Lower leg skin (tissue), 4 donors: ENCODE results near the gene CAP1. TPM values are rescaled to one million over a fixed set of nuclear protein-coding genes. Genes with fewer than 3 reads are reported as not detected.
"Not testable (repeated sequence)": the region's sequence is repeated elsewhere in the genome, so short reads cannot be mapped to it uniquely, and the experiment has no call there.

ENCODE experiments used
- DNase-seq, 2 donors: peaks; one replicate each; pipeline ENCODE4 v3.0.0-alpha.2; 2019; ENCODE audit warnings: low spot score in 2 of 2
- H3K4me3 ChIP-seq: fragments of 200-600 bp; sonication (generic); 2 replicates; pipeline ENCODE4 v1.5.1; 2017; ENCODE audit warnings: mild to moderate bottlenecking, low read depth; ENCODE audit not compliant: poor library complexity, severe bottlenecking
- CTCF ChIP-seq, 3 donors: fragments of 450-650 bp; IDR thresholded peaks; one replicate each; pipeline ENCODE4 v1.5.1; 2016; ENCODE audit warnings: antibody characterized with exemption in 3 of 3, mild to moderate bottlenecking in 3 of 3, moderate library complexity in 2 of 3
- POLR2A ChIP-seq, 2 donors: fragments of 450-650 bp; IDR thresholded peaks; one replicate each; pipeline ENCODE4 v1.6.1; 2016 to 2017; ENCODE audit warnings: antibody characterized with exemption in 2 of 2, mild to moderate bottlenecking in 1 of 2, moderate library complexity in 1 of 2
- WGBS, 2 donors: methylation state at CpG; one replicate each; pipeline ENCODE4 v1.1.5; 2018; 5-methylcytosine and 5-hydroxymethylcytosine counted together
- intact Hi-C: fragments of 100-400 bp; cut with DNase I; formaldehyde crosslinking; loops from one replicate; pipeline ENCODE4 v1.15.0; 2023; ENCODE audit warnings: low total_unique reads
- total RNA-seq, 4 donors: library from RNA; depleted of rRNA; stranded (reverse); fragments of >200 nt; gene quantifications; one replicate each; pipeline ENCODE4 v1.1.0, GENCODE V29; 2016

Gene CAP1
- total RNA-seq, 4 donors from 2014 or later, result 136 to 173 (median 143) TPM

- intact Hi-C loops, result no loop called here
- TF ChIP-seq CTCF (IDR thresholded peaks at IDR 0.05), result no peak
- no peak for TF ChIP-seq POLR2A (IDR thresholded peaks at IDR 0.05)
- WGBS, 2 donors, result 87 to 89% methylated on average over 5 of the region's 5 CpGs
- no peak overlapping the region for H3K4me3 ChIP-seq
- peak in 1 of 2 donors; percentile 36 for DNase-seq
Measured at GRCh38 chr1:40078512-40079333, 38.2 kb downstream of the CAP1 start.

- WGBS, 2 donors, result 86% methylated on average over 6 of the region's 6 CpGs
- no peak overlapping the region for H3K4me3 ChIP-seq
- no peak for DNase-seq
- intact Hi-C loops, result loop anchor here (10.0 kb wide), 1 partner anchor 255 kb away; no protein-coding TSS in a partner anchor
- TF ChIP-seq CTCF (IDR thresholded peaks at IDR 0.05) (no peak), POLR2A (IDR thresholded peaks at IDR 0.05) (no peak)
Measured at GRCh38 chr1:40079774-40080400, 39.4 kb downstream of the CAP1 start.

- TF ChIP-seq CTCF (IDR thresholded peaks at IDR 0.05) (no peak), POLR2A (IDR thresholded peaks at IDR 0.05) (no peak)
- DNase-seq, result no peak
- intact Hi-C loops, result loop anchor here (10.0 kb wide), 1 partner anchor 253 kb away; no protein-coding TSS in a partner anchor
- 83 to 84% methylated on average over 7 of the region's 7 CpGs for WGBS, 2 donors
- H3K4me3 ChIP-seq, result no peak overlapping the region
Measured at GRCh38 chr1:40081871-40082270, 41.3 kb downstream of the CAP1 start.

GRCh38 chr1:40084750-40085149 lies 44.2 kb downstream of the CAP1 start:
- 12 to 16% methylated on average over 11 of the region's 11 CpGs for WGBS, 2 donors
- intact Hi-C loops, result loop anchor here (10.0 kb wide), 1 partner anchor 250 kb away; no protein-coding TSS in a partner anchor
- not testable (repeated sequence) for H3K4me3 ChIP-seq
- DNase-seq, result peak; percentile 27 to 93

GRCh38 chr1:40090652-40091355 lies 50.3 kb downstream of the CAP1 start:
- intact Hi-C loops, result no loop called here
- H3K4me3 ChIP-seq, result no peak overlapping the region
- DNase-seq, result no peak
- TF ChIP-seq POLR2A (IDR thresholded peaks at IDR 0.05), result no peak
- no peak for TF ChIP-seq CTCF (IDR thresholded peaks at IDR 0.05)
- 91% methylated on average over 5 of the region's 5 CpGs for WGBS, 2 donors

- TF ChIP-seq CTCF (IDR thresholded peaks at IDR 0.05) (no peak), POLR2A (IDR thresholded peaks at IDR 0.05) (no peak)
- 89 to 91% methylated on average over 2 of the region's 2 CpGs for WGBS, 2 donors
- no peak for DNase-seq
- intact Hi-C loops, result no loop called here
- H3K4me3 ChIP-seq, result no peak overlapping the region
Measured at GRCh38 chr1:40092241-40092640, 51.7 kb downstream of the CAP1 start.
